HPDE6-E6E7 (cell line): ENCODE data around the gene FAAP20.

Experiments used
- DNase-seq: peaks from one replicate; pipeline ENCODE4 v3.0.0; 2011; ENCODE audit warnings: missing footprints; ENCODE audit errors: extremely low spot score

The FAAP20 gene

GRCh38 chr1:2195785-2196184 is 1.2 kb upstream of the FAAP20 start:
- DNase-seq, result no peak

DNA sequence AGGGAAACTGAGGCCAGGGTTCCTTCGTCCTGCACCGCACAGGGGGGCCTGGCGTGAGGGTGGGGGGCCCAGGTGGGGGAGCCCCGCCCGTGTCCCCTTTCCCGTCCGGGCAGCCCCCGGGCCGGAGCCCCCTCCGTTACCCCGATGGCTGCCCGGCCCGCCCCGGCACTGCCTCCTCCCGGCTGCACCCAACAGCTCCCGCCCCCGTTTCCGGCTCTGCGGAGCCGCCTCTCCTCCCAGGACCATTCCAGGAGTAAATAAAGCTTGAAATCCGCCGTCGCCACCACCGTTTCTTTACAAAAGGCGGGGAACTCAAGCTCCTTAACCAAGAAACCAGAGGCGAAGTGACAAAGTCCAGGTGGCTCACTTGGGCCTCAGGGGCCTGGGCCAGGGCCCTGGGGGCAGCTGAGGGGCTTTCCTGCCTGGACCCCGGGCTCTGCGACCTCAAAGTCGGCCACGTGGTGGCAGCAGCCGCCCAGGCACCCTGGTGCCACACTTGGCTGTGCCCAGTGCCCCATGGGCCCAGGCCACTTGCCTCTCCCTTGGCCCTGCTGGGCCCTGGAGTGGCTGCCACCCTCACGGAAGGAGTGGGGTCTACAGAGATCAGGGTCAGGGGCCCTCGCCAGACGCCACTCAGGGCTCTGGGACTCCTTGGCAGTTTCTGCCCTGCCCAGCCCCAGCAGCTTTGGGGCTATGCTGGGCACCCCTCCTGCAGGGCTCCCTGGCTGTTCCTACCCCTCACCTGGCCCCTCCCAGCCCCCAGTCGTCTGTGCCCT is 514 bp upstream of the FAAP20 start:
- DNase-seq, result peak; percentile 86

DNA sequence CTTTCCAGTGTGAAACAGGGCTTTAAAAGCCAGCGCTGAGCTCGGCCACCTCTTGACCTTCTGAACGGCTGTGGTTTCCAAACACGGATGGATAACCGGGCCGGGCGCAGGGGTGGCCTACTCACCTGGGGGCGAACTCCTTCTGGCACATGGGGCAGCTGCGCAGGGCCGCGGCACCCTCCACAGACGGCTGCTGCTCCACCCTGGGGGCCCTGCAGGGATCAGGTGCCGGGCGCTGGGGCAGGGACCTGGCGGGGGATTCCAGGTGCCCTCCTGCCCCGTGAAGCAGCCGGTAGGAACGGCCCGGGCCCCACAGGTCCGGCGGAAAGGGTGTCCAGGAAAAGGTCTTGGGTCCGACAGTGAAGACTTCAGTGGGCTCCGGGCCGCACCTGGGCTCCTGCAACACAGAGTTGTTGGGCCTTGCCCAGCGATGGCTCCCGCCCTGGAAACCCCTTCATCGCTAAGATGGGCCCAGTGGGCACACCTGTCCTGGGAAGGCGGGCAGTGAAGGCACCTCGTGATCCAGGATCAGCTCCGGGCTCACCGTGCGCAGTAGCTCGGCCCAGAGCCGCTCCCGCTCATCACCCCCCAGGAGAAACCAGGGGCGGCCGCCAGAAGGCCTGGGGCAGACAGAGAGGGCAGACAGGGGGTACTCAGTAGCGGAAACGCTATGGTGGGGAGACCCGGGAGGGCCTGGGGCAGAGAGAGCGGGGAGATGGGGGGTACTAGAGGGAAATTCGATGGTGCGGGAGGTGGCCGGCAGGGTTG is 874 bp downstream of the FAAP20 start:
- DNase-seq, result no peak

DNA sequence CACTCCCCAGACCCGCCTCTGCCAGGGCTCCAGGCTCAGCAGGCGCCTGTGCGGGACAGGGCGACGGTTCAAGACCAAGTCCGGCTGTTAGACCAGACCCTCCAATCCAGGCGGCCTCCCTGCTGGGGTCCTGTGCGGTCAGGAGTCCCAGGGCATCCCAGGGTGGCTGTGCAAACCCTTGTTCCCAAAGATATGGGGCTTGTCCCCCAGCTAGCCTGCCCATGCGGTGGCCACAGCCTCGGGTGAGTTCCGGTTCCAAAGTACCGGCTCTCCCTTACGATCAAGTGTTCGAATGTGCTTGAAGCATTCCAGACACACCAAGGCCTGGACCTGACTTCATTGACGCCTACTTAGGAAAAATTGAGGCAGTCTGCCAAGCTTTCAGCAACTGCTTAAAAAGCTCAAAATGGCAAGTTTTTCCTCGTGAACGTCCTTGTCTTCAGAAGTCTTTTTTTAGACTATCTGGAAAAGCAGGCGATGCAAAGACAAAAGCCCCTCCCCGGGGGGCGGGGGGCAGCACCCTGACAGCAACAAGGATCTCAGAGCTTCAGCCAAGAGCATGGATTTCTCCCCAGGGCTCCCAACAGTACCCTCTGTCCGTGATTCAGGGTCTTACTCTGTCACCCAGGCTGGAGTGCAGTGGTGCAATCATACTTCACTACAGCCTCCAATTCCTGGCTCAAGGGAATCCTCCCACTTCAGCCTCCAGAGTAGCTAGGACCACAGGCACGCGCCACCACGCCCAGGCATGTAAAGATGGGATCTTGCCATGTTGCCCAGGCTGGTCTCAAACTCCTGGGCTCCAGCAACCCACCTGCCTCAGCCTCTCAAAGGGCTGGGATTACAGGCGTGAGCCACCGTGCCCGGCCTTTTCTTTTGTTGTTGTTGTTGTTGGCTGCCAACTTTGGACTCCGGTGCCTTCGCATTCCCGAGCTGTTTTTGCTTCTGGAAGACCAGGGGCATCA is 2.3 kb downstream of the FAAP20 start:
- no peak for DNase-seq

DNA sequence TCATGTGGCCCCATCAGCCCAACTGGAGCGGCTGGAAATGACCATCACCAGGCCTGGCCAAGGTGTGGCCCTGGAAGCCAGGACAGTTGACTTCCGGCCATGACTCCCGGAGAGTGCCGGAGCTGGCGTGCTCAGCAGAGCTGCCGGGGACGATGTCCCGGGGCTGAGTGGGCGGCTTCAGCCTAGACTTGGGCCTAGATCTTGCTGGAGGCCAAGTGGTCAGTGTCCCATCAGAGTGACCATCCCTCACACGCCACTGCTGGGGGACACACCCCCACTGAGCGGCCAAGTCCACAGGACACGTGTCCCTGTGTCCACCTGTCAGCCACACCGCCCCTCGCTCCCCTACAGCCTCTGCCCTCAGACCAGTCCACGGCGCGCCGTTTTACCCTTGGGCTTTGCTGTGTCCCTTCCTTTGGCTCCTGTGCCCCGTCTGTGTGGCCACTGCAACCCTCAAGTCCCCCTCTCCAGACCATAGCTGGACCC is 4.0 kb downstream of the FAAP20 start:
- no peak for DNase-seq

DNA sequence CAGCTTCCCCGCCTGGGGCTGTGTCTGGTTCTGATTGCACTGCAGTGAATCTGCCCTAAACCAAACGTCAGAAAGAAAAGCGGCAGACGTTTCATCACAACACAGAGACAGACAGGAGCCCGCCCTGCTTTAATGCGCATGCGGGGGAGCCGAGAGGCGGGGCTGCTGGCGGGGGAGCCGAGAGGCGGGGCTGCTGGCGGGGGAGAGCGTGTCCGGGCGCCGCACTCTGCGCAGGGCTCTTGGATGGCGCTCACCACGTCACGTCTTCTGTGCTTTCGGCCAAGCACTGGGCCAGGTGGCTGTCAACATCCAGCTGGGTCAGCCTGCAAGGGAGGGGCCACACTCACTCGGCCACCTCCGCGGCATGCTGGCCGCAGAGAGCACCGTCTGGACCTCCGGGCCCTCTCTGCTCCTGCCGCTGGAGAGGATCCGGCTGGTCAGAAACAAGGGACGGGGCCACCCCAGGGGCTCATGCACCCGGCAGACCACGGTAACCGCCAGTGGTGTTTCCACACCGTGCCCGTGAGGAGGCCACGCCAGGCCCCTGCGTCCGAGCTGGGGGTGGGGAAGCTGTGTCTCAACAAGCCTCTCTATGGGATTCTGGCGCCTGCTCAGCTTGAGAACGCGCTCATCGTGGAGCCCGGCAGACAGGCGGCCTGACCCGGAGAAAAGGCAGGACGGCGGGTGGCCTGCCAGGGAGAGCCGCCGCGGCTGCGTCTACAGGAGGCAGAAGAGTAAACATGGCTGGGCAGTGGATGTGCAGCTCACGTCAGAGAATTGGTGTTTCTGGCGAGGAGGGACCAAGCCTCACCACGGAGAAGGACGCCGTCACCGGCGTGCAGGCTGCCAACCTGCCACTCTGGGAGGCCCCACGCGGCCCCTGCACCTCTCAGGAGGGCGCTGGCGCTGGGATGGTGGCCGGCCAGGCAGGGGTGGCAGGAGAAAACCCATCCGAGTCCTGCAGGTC is 4.8 kb downstream of the FAAP20 start:
- peak; percentile 95 for DNase-seq

GRCh38 chr1:2188336-2188735 is 6.2 kb downstream of the FAAP20 start:
- no peak for DNase-seq

DNA sequence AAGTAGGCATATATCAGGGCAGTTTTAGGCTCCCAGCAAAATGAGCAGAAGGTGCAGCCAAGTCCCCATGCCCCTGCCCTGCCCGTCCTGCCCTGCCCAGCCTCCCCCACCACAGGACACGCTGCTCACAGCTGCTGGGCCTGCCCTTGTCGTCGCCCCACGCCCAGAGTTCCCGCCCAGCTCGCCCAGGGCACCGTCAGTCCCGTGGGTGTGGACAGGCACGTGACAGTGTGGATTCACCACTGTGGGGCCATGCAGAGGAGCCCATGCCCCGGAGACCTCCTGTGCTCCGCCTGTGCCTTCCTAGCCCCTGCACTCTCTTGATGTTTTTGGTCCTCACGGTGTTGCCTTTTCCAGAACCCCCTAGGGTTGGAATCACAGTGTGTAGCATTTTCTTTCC is 7.0 kb downstream of the FAAP20 start:
- DNase-seq, result no peak

DNA sequence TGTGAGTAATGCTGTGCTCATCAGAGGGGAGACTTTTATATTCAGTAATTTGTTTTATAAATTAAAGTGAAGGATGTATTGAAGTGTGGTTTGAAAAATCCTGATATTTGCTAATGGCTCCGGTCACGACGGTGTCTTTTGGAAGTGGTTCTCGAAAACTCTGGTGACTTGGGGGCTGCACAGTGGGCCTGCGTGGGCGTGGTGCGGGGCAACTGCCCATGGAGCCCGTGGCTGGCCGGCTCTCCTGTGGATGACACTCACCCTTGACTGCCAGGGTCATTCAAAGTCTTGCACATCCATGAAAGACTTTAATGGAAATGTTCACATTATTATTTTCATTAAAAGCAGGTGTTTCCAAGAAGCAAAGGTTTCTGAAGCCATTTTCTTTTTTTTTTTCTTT is 7.7 kb downstream of the FAAP20 start:
- DNase-seq, result no peak

GRCh38 chr1:2185880-2186855 is 8.4 kb downstream of the FAAP20 start:
- DNase-seq, result no peak

DNA sequence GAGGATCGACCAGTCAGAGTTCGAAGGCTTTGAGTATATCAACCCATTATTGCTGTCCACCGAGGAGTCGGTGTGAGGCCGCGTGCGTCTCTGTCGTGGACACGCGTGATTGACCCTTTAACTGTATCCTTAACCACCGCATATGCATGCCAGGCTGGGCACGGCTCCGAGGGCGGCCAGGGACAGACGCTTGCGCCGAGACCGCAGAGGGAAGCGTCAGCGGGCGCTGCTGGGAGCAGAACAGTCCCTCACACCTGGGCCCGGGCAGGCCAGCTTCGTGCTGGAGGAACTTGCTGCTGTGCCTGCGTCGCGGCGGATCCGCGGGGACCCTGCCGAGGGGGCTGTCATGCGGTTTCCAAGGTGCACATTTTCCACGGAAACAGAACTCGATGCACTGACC is 9.6 kb downstream of the FAAP20 start:
- DNase-seq, result no peak

DNA sequence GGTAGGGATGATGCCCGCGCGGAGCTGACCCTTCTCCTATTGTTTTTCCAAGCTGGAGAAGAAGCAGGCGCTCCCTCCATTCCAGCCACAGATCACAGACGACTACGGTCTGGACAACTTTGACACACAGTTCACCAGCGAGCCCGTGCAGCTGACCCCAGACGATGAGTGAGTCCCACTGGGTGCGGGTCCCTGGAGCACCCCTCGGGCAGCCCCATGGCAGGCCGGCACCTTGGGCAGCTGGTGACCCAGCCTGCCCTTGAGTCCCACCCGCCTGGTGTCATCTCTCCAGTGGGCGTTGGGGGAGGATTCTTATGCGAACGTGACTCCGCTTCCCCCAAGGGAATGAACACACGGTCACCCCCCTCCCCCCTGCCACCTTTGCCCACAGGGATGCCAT is 10.0 kb downstream of the FAAP20 start:
- DNase-seq, result no peak

GRCh38 chr1:2183937-2184334 is 10.6 kb downstream of the FAAP20 start:
- DNase-seq, result no peak

DNA sequence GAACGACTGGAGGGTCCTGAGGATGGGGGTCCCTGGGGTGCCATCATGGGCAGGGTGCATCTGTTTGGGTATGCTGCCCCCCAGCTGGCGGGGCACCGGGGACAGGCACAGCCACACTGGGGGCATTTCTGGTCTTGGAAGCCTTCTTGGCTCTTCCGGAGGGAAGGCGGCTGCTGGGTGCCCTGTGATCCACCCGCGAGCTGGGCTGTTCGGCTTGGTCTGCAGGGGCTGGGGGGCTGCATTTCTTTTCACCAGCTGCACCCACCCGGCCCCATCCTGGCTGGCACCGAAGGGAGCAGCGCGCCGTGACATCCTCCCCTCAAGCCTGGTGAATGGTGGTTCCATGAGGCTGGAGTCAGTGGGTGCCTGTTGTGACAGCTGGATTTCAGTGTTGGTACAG is 12.2 kb downstream of the FAAP20 start:
- DNase-seq, result no peak

DNA sequence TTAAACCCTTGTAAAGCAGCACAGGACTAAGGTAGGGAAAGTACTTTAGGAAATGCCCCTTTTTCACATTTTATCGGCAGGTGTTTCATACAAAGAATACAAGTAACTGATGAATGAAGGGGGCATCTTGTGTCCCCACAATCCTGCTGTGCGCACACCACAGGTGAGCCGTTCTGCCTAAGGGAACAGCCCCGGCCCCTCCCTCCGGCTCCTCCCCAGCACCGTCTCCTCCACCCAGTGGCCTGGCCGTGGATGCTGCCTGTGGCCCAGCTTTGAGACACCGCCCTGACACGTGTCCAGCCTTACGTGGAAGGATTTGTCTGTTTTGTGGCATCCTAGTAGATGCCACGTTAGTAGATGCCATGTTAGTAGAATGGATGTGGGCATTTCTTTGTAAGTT is 12.8 kb downstream of the FAAP20 start:
- DNase-seq, result no peak

DNA sequence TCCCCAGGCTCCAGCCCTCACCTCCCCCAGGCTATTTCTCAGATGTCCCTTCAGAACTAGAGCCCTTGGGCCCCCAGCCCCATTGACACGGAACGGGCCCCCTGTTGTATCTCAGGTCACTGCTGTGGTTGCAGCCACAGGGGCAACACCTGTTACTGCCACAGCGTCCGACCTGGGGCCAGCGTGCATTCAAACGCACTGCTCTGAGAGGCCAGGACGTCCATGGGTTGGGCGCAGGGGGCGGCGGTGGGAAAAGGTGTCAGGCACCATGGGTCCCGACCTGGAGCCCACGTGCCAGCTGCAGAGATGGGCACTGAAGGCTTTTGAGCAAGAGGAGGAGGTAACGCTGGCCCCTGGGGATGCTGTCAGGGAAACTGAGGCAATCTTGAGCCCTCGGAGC is 13.3 kb downstream of the FAAP20 start:
- no peak for DNase-seq

DNA sequence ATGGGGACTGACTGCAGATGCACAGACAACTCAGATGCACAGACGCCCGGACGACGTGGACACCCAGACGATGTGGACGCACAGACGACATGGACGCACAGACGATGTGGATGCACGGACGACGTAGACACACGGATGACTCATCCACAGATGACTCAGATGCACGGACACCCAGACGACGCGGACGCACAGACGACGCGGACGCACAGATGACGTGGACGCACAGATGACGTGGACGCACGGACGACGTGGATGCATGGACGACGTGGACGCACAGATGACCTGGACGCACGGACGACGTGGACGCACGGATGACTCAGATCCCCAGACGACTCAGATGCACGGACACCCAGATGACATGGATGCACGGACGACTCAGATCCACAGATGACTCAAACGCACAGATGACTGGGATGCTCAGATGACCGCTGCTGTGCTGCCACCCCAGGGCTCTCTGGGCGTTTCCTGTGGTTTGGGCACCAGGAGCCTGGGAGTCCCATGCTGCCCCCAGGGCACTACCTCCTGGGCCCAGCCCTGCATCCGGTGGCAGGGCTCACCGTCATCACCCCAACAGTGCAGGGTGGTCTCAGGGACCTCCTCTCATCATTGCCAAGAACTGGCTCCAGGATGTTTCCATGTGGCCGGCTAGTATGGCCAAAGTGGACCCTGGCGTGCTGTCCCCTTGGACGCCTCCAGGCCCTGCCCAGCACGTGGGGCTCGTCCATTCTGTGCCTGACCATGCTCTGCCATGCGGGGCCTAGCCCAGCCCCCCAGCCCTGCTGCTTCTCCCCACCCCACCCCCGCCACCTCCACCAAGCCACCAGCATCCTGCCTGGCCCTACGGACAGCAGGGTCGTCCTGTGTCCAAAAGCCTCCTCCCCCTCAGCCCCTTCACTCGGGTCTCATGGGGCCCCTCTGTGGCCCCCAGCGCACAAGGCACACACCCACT is 14.0 kb downstream of the FAAP20 start:
- no peak for DNase-seq

DNA sequence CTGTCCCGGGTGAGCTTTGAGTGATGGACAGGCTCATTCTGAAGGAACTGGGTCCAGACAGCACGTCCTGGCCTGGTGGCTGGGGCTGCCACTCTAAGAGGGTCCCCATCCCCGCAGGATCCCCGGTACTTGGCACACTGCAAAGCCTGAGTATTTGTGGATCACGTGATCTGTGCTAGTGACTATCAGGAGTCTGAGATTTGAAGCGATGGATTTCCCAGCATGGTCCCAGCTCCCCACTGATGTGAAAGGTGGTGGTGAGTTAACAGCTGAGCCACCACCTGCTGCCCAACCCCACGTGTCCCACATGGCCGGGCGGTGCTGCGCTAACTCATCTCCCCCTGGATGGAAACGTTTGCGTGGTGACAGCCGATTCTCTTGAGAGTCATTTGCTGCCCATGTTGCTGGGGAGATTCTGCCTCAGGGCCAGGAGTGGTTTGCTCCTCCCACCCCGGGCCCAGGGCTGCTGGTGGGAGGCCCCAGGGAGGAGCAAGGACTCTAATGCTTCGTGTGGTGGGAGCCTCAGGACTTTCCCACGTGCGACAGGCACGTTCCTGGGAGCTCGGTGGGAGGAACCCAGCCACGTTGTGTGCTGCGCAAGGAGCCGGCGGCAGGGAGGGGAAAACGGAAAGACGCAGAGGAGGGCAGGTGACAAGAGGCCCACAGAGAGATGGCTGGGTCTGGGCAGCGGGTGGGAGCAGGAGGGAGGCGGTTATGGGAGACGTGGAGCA is 15.1 kb downstream of the FAAP20 start:
- DNase-seq, result no peak
